ENCODE measurements around the gene ST3GAL3. TPM values are rescaled to one million over a fixed set of nuclear protein-coding genes. Genes with fewer than 3 reads are reported as not detected.

Gene ST3GAL3
- total RNA-seq, 1 donor from 2014 or later: 11.4 TPM

- H3K9ac ChIP-seq (ENCODE audit: low read length): no peak overlapping the region
- Mint-ChIP-seq H3K27me3 (ENCODE audit: low read depth, unreplicated experiment) (no peaks in the 10 kb centered on the region), H3K36me3 (ENCODE audit: low read depth, unreplicated experiment) (peaks cover 16% of the 10 kb centered on the region), H3K9me3 (ENCODE audit: unreplicated experiment) (no peaks in the 10 kb centered on the region), H3K4me1 (ENCODE audit: low read depth, unreplicated experiment) (peaks cover 11% of the 10 kb centered on the region), H3K4me3 (ENCODE audit: unreplicated experiment) (no peak overlapping the region), H3K27ac (ENCODE audit: unreplicated experiment) (no peak overlapping the region)
- H4K20me1 ChIP-seq (ENCODE audit: insufficient read depth, low read length): peaks cover 19% of the 10 kb centered on the region
- H3K27me3 ChIP-seq (ENCODE audit: insufficient read depth, low read length): no peaks in the 10 kb centered on the region
- no peak for FAIRE-seq
- no peak for DNase-seq (ENCODE audit: low read depth)
- H3K4me1 ChIP-seq (ENCODE audit: insufficient read depth, low read length): no peaks in the 10 kb centered on the region
- no peak overlapping the region for H3K27ac ChIP-seq (ENCODE audit: low read depth, low read length)
- no peaks in the 10 kb centered on the region for H3K36me3 ChIP-seq (ENCODE audit: insufficient read depth, low read length)
- no peak for TF ChIP-seq CTCF (IDR thresholded peaks at IDR 0.05; ENCODE audit: insufficient read depth, low read depth, low read length)
- TF ChIP-seq EZH2 (IDR thresholded peaks at IDR 0.05; ENCODE audit: insufficient read depth, low read length): no peak
- no peaks in the 10 kb centered on the region for H3K79me2 ChIP-seq (ENCODE audit: insufficient read depth, low read length)
- H3K4me3 ChIP-seq (ENCODE audit: insufficient read depth, low read depth, low read length): no peak overlapping the region
- H3K9me3 ChIP-seq (ENCODE audit: insufficient read depth, low read depth, low read length): no peaks in the 10 kb centered on the region
- H3K4me2 ChIP-seq (ENCODE audit: low read length): no peak overlapping the region
- H2AFZ ChIP-seq (ENCODE audit: low read depth, low read length): no peak overlapping the region
These were observed 185.7 kb downstream of the ST3GAL3 start for GRCh38 chr1:43893006-43893405.

GRCh38 chr1:43898981-43899380 is 191.6 kb downstream of the ST3GAL3 start:
- H3K27ac Mint-ChIP-seq (ENCODE audit: unreplicated experiment): no peak overlapping the region
- TF ChIP-seq EZH2 (IDR thresholded peaks at IDR 0.05; ENCODE audit: insufficient read depth, low read length) (no peak), CTCF (IDR thresholded peaks at IDR 0.05; ENCODE audit: insufficient read depth, low read depth, low read length) (no peak)
- Histone ChIP-seq H3K79me2 (ENCODE audit: insufficient read depth, low read length) (no peaks in the 10 kb centered on the region), H3K9me3 (ENCODE audit: insufficient read depth, low read depth, low read length) (no peaks in the 10 kb centered on the region), H3K27ac (ENCODE audit: low read depth, low read length) (no peak overlapping the region), H3K9ac (ENCODE audit: low read length) (no peak overlapping the region), H3K36me3 (ENCODE audit: insufficient read depth, low read length) (peaks cover 4% of the 10 kb centered on the region), H3K4me3 (ENCODE audit: insufficient read depth, low read depth, low read length) (no peak overlapping the region), H4K20me1 (ENCODE audit: insufficient read depth, low read length) (peaks cover 8% of the 10 kb centered on the region), H3K4me1 (ENCODE audit: insufficient read depth, low read length) (no peaks in the 10 kb centered on the region), H3K4me2 (ENCODE audit: low read length) (no peak overlapping the region), H3K27me3 (ENCODE audit: insufficient read depth, low read length) (no peaks in the 10 kb centered on the region), H2AFZ (ENCODE audit: low read depth, low read length) (no peak overlapping the region)
- FAIRE-seq (no peak), DNase-seq (ENCODE audit: low read depth) (no peak)
- H3K4me1 Mint-ChIP-seq (ENCODE audit: low read depth, unreplicated experiment): peaks cover 4% of the 10 kb centered on the region
- H3K27me3 Mint-ChIP-seq (ENCODE audit: low read depth, unreplicated experiment): no peaks in the 10 kb centered on the region
- H3K4me3 Mint-ChIP-seq (ENCODE audit: unreplicated experiment): no peak overlapping the region
- peaks cover 47% of the 10 kb centered on the region for H3K36me3 Mint-ChIP-seq (ENCODE audit: low read depth, unreplicated experiment)
- H3K9me3 Mint-ChIP-seq (ENCODE audit: unreplicated experiment): peaks cover 3% of the 10 kb centered on the region

GRCh38 chr1:43900386-43900785 is 193.1 kb downstream of the ST3GAL3 start:
- H3K27ac Mint-ChIP-seq (ENCODE audit: unreplicated experiment): no peak overlapping the region
- peaks cover 43% of the 10 kb centered on the region for H3K36me3 Mint-ChIP-seq (ENCODE audit: low read depth, unreplicated experiment)
- peaks cover 3% of the 10 kb centered on the region for H3K27me3 Mint-ChIP-seq (ENCODE audit: low read depth, unreplicated experiment)
- peaks cover 3% of the 10 kb centered on the region for H3K9me3 Mint-ChIP-seq (ENCODE audit: unreplicated experiment)
- H3K4me2 ChIP-seq (ENCODE audit: low read length): no peak overlapping the region
- peaks cover 4% of the 10 kb centered on the region for H3K36me3 ChIP-seq (ENCODE audit: insufficient read depth, low read length)
- H3K27me3 ChIP-seq (ENCODE audit: insufficient read depth, low read length): no peaks in the 10 kb centered on the region
- FAIRE-seq: no peak
- no peaks in the 10 kb centered on the region for H4K20me1 ChIP-seq (ENCODE audit: insufficient read depth, low read length)
- H3K4me1 ChIP-seq (ENCODE audit: insufficient read depth, low read length): no peaks in the 10 kb centered on the region
- DNase-seq (ENCODE audit: low read depth): no peak
- H3K4me3 ChIP-seq (ENCODE audit: insufficient read depth, low read depth, low read length): no peak overlapping the region
- H3K4me3 Mint-ChIP-seq (ENCODE audit: unreplicated experiment): no peak overlapping the region
- H3K79me2 ChIP-seq (ENCODE audit: insufficient read depth, low read length): no peaks in the 10 kb centered on the region
- TF ChIP-seq EZH2 (IDR thresholded peaks at IDR 0.05; ENCODE audit: insufficient read depth, low read length) (no peak), CTCF (IDR thresholded peaks at IDR 0.05; ENCODE audit: insufficient read depth, low read depth, low read length) (no peak)
- H2AFZ ChIP-seq (ENCODE audit: low read depth, low read length): no peak overlapping the region
- H3K9ac ChIP-seq (ENCODE audit: low read length): no peak overlapping the region
- no peak overlapping the region for H3K27ac ChIP-seq (ENCODE audit: low read depth, low read length)
- H3K4me1 Mint-ChIP-seq (ENCODE audit: low read depth, unreplicated experiment): no peaks in the 10 kb centered on the region
- H3K9me3 ChIP-seq (ENCODE audit: insufficient read depth, low read depth, low read length): no peaks in the 10 kb centered on the region

Measured in astrocyte (in vitro differentiated cells and primary cell).